Panc1 (cell line): ENCODE data around the gene COL4A4. TPM values are rescaled to one million over a fixed set of nuclear protein-coding genes. Genes with fewer than 3 reads are reported as not detected.

Experiments used
- ATAC-seq: fragments of 200-7000 bp; cut with Tn5 transposase; 2 replicates; pipeline ENCODE4 v1.9.1; 2020; ENCODE audit warnings: mild to moderate bottlenecking, moderate library complexity
- BruUV-seq: library from RNA; stranded (reverse); fragments of 400-500 nt; replicated peaks from 2 replicates; lab custom pipeline; 2021; lab: Mats Ljungman, UMichigan
- CTCF ChIA-PET: fragments of 300-600 bp; sonication (Branson Sonifier 250); formaldehyde crosslinking; loops from one replicate; lab custom pipeline; 2022; ENCODE audit warnings: antibody characterized with exemption; lab: Charles Lee
- POLR2A ChIA-PET: fragments of 300-600 bp; sonication (Branson Sonifier 250); formaldehyde crosslinking; loops from one replicate; lab custom pipeline; 2022; ENCODE audit warnings: antibody characterized with exemption; lab: Charles Lee
- DNase-seq: peaks from one replicate; pipeline ENCODE4 v3.0.0-alpha.2; 2010; ENCODE audit warnings: low read depth, low spot score
- H3K27ac ChIP-seq: 2 replicates; pipeline ENCODE4 v1.5.1; 2011; ENCODE audit warnings: mild to moderate bottlenecking, low read length, inconsistent platforms
- H3K27me3 ChIP-seq: fragments of 200-500 bp; sonication (Bioruptor generic); 2 replicates; pipeline ENCODE4 v1.6.0; 2014; ENCODE audit warnings: low read length, inconsistent platforms; ENCODE audit not compliant: control insufficient read depth, insufficient read depth
- H3K36me3 ChIP-seq: fragments of 200-500 bp; sonication (Bioruptor generic); 2 replicates; pipeline ENCODE4 v1.5.1; 2014; ENCODE audit warnings: inconsistent platforms, mild to moderate bottlenecking, low read length, moderate library complexity; ENCODE audit not compliant: control insufficient read depth, insufficient read depth
- H3K4me1 ChIP-seq: 2 replicates; pipeline ENCODE4 v1.5.1; 2011; ENCODE audit warnings: inconsistent platforms, mild to moderate bottlenecking, low read length, moderate library complexity; ENCODE audit not compliant: control insufficient read depth, insufficient read depth
- H3K4me3 ChIP-seq, 2 experiments: 2 replicates each; pipeline ENCODE4 v1.5.1; 2011 to 2012; ENCODE audit warnings: low read depth in 2 of 2, low read length in 2 of 2, mild to moderate bottlenecking in 2 of 2, inconsistent platforms in 1 of 2, moderate library complexity in 1 of 2
- H3K9me3 ChIP-seq: fragments of 200-500 bp; sonication (Bioruptor generic); 2 replicates; pipeline ENCODE4 v1.5.1; 2014; ENCODE audit warnings: low read depth, mild to moderate bottlenecking, inconsistent platforms, low read length, moderate library complexity; ENCODE audit not compliant: control insufficient read depth, insufficient read depth
- CTCF ChIP-seq: fragments of 450-650 bp; IDR thresholded peaks from 2 replicates; pipeline ENCODE4 v1.5.1; 2017; ENCODE audit warnings: mild to moderate bottlenecking
- POLR2AphosphoS5 ChIP-seq: IDR thresholded peaks from 2 replicates; pipeline ENCODE4 v1.6.1; 2012; ENCODE audit warnings: mild to moderate bottlenecking, low read depth, low read length, moderate library complexity
- REST ChIP-seq, 2 experiments: IDR thresholded peaks; 2 replicates each; pipeline ENCODE4 v1.6.1; 2011 to 2012; ENCODE audit warnings: low read depth in 2 of 2, control low read depth in 1 of 2, low read length in 1 of 2, mild to moderate bottlenecking in 1 of 2, moderate library complexity in 1 of 2; ENCODE audit not compliant: insufficient read depth in 1 of 2
- SIN3A ChIP-seq: IDR thresholded peaks from 2 replicates; pipeline ENCODE4 v1.6.1; 2012; ENCODE audit warnings: low read depth, mild to moderate bottlenecking, low read length, moderate library complexity, borderline replicate concordance; ENCODE audit not compliant: insufficient read depth
- TCF7L2 ChIP-seq: IDR thresholded peaks from 2 replicates; pipeline ENCODE4 v1.6.1; 2011; ENCODE audit warnings: mild to moderate bottlenecking, low read depth, low read length, inconsistent platforms
- in situ Hi-C: cut with HindIII; loops from 2 replicates; pipeline ENCODE4 v1.10.0; 2016; ENCODE audit warnings: low sequenced_read_pairs, low pct_unique_long_range_greater_than_20kb
- intact Hi-C: fragments of 100-400 bp; cut with micrococcal nuclease; formaldehyde crosslinking; loops from one replicate; pipeline ENCODE4 v1.10.0; 2022; ENCODE audit not compliant: unreplicated experiment
- total RNA-seq: library from RNA; stranded (reverse); gene quantifications from one replicate; pipeline ENCODE4 v1.2.1, GENCODE V29; 2021; ENCODE audit not compliant: unreplicated experiment

The COL4A4 gene
- total RNA-seq, 1 experiment from 2014 or later: 0.13 TPM

GRCh38 chr2:227016894-227017293 is 147.1 kb downstream of the COL4A4 start:
- in situ Hi-C loops: no loop called here
- ATAC-seq (no peak), DNase-seq (no peak)
- no TSS peak for BruUV-seq
- H3K27ac ChIP-seq: no peak overlapping the region
- ChIA-PET POLR2A (no interaction called here), CTCF (no interaction called here)
- intact Hi-C loops: no loop called here
- H3K9me3 ChIP-seq: no peaks in the 10 kb centered on the region
- no peaks in the 10 kb centered on the region for H3K27me3 ChIP-seq
- no peak for TF ChIP-seq POLR2AphosphoS5
- TF ChIP-seq SIN3A: no peak
- no peak for TF ChIP-seq REST (IDR thresholded peaks at IDR 0.05; ENCODE audit: insufficient read depth in 1 of 2, low read depth in 2 of 2, low read length in 1 of 2)
- TF ChIP-seq CTCF: no peak
- TF ChIP-seq TCF7L2: no peak
- H3K4me3 ChIP-seq: no peak overlapping the region
- no peaks in the 10 kb centered on the region for H3K36me3 ChIP-seq
- H3K4me1 ChIP-seq: no peaks in the 10 kb centered on the region

GRCh38 chr2:227013881-227014280 is 150.1 kb downstream of the COL4A4 start:
- no peak overlapping the region for H3K4me3 ChIP-seq
- no peaks in the 10 kb centered on the region for H3K4me1 ChIP-seq
- H3K27me3 ChIP-seq: no peaks in the 10 kb centered on the region
- BruUV-seq: no TSS peak
- ChIA-PET POLR2A (no interaction called here), CTCF (no interaction called here)
- DNase-seq: no peak
- H3K27ac ChIP-seq: no peak overlapping the region
- in situ Hi-C loops (no loop called here), intact Hi-C loops (no loop called here)
- ATAC-seq: no peak
- TF ChIP-seq POLR2AphosphoS5 (no peak), SIN3A (no peak), TCF7L2 (no peak), REST (IDR thresholded peaks at IDR 0.05; ENCODE audit: insufficient read depth in 1 of 2, low read depth in 2 of 2, low read length in 1 of 2) (no peak), CTCF (no peak)
- H3K9me3 ChIP-seq: no peaks in the 10 kb centered on the region
- H3K36me3 ChIP-seq: no peaks in the 10 kb centered on the region
